T1000 (cell line): ENCODE data around the gene CREM.

Source experiments
- DNase-seq: peaks from one replicate; lab custom pipeline; 2025; ENCODE audit warnings: mixed read lengths; lab: John Stamatoyannopoulos, UW

CREM gene

GRCh38 chr10:35219891-35220890 is 93.5 kb downstream of the CREM start:
- DNase-seq = no peak

DNA sequence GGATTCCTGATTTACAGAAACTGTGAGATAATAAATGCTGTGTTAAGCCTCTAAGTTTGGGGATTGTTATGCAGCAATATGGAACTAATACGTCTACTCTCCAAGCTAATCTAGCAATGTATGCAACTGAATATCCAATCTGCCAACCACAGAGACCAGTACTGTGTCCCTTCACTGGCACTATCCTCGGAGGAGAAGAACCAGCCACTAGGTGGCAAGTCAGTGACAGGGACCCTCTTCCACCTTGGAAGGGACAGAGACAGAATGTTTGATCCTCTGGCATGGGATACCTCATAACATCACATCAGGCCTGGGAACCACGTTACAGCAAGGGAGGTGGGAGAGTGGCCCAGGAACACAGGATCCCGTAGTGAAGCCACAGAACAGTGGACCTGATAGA is 96.4 kb downstream of the CREM start:
- no peak for DNase-seq

DNA sequence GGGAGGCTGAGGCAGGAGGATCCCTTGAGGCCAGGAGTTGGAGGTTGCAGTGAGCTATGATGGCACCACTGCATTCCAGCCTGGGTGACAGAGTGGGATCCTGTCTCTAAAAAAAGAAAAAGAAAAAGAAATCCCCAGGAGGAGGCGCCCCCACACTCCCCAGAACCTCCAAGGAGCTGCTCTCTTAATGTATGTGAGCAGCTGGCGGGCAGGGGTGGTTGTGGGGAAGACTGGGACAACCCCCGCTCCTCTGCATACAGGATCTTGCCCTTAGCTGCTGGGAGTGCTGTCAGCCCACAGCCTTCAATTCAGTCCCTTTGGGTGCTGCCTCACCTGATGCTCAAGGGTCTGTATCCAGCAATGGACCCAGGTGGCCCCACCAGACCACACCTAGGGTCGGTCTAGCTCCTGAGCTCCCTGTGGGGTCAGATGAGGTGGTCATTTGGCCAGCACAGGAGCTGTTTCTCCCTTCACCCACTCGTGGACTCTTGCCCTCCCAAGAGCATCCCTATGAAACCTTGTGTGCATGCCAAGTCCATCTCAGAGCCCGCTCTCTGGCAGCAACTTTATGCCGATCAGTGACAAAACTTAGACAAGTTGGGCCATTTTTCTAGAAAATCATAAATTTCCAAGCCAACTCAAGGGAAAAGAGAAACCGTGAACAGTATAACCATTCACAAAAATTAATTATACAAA is 97.5 kb downstream of the CREM start:
- DNase-seq = no peak

DNA sequence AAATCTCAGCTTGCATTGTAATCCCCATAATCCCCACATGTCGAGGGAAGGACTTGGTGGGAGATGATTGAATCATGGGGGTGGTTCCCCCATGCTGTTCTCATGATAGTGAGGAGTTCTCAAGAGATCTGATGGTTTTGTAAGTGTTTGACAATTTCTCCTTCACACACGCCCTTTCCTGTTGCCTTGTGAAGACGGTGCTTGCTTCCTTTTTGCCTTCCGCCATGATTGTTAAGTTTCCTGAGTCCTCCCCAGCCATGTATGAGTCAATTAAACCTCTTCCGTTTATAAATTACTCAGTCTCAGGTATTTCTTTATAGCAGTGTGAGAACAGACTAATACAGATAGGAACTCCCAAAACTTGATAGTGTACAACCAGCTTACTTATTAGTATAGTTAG is 98.6 kb downstream of the CREM start:
- DNase-seq = no peak

GRCh38 chr10:35226507-35226906 is 99.9 kb downstream of the CREM start:
- no peak for DNase-seq

- no peak for DNase-seq
These were observed 101.4 kb downstream of the CREM start for GRCh38 chr10:35228058-35228457.

- no peak for DNase-seq
These were observed 105.0 kb downstream of the CREM start for GRCh38 chr10:35231646-35232045.

DNA sequence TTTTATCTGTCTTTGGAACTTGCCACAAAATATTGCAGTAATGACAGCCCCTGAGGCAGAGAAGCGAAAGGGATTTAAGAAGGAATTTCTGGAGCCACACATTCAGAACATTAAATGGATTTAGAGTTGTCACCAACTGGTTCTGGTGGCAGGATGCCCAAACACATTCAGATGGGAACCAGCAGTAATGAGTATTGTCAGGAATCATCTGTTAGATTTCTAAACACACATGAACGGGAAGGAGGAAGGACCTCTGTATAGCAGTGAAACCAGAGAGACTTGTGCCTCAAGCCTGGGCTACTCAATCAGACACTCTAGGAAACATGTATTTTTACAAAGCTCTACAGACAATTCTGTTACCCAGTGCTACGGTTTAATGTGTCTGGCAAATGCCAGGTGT is 105.9 kb downstream of the CREM start:
- no peak for DNase-seq

- DNase-seq = no peak
These were observed 107.4 kb downstream of the CREM start for GRCh38 chr10:35234073-35234472.

DNA sequence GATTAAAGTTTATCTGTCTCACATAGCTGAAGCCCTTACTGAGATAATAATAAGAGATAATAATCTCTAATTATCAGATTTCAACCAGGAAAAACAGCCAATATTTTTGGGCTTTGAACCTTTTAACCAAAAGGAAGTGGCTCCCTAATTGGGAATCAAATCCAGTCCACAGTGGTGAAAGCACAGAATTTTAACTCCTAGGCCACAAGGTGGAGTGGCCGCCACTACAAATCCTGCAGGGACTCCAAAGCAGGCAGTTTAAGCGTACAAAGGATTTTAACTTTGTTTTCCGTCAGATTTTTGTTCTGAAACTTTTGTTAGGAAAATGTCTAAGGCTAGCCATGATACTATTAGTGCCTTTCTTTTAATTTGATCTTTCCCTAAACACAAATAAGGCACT is 110.1 kb downstream of the CREM start:
- peak; percentile 42 for DNase-seq

- DNase-seq = peak; percentile 40
These were observed 111.3 kb downstream of the CREM start for GRCh38 chr10:35237766-35238512.

DNA sequence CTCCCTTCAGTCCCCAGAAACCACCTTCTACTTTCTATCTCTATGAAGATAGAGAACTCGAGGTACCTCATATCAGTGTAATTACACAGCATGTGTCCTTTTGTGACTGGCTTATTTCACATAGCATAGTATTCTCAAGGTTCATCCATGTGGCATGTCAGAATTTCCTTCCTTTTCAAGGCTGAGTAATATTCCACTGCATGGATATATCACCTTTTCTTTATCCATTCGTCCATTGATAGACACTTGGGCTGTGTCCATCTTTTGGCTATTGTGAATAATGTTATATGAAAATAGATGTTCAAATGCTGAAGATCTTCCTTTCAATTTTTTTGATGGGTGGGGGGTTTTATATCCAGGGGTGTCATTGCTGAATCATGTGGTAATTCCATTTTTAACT is 117.9 kb downstream of the CREM start:
- no peak for DNase-seq

- DNase-seq = no peak
These were observed 120.2 kb downstream of the CREM start for GRCh38 chr10:35246770-35247343.

DNA sequence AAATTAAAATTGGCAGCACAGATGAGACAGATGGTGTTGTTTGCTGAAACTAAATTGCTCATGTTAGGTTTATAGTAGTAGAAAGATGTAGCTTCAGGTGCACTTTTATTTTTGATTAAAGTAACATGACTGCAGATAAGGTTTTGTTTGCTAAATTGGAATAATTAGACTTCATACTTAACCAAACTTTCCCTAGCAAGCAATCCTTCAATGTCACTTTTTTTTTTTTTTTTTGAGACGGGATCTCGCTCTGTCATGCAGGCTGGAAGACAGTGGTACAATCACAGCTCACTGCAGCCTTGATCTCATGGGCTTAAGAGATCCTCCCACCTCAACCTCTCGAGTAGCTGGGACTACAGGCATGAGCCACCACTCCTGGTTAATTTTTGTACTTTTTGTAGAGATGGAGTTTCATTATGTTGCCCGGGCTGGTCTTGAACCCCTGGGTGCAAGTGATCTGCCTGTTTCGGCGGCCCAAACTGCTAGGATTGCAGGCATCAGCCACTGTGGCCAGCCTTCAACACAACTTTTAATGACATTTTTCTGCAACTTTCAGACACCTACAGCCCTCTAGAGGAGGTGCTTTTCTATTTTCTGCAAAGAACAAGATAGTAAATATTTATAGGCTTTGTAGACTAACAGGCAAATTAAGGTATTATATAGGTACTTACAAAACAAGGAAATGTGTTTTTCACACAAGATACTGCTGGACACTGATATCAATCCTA is 124.9 kb downstream of the CREM start:
- no peak for DNase-seq

DNA sequence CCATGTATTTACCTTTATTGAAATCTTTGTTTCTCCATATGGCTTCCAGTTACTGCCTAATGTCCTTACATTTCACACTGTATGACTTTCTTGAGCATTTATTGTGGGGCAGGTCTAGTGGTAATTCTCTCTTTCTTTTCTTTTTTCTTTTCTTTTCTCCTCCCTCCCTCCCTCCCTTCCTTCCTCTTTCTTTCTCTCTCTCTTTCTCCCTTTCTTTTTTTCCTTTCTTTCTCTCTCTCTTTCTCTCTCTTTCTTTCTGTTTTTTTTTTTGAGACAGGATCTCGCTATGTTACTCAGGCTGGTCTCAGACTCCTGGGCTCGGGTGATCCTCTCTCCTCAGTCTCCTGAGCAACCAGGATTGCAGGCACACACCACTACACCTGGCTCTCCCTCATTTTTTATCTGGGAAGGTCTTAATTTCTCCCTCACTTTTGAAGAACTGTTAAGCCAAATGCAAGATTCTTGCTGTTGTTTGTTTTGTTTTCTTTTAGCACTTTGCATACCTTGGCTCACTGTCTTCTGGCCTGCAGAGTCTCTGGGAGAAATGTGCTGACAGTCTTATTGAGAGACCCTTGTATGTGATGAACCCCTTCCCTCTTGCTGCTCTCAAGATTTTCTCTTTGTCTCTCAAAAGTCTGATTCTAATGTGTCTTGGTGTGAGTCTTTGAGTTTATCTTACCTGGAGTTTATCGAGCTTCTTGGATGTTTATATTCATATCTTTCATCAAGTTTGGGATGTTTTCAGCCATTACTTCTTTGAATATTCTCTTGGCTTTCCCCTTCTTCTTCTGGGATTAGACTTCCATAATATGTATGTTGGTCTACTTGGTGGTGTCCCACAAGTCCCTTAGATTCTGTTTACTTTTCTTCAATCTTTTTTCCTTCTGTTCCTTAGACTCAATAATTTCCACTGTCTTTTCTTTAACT is 130.7 kb downstream of the CREM start:
- no peak for DNase-seq

DNA sequence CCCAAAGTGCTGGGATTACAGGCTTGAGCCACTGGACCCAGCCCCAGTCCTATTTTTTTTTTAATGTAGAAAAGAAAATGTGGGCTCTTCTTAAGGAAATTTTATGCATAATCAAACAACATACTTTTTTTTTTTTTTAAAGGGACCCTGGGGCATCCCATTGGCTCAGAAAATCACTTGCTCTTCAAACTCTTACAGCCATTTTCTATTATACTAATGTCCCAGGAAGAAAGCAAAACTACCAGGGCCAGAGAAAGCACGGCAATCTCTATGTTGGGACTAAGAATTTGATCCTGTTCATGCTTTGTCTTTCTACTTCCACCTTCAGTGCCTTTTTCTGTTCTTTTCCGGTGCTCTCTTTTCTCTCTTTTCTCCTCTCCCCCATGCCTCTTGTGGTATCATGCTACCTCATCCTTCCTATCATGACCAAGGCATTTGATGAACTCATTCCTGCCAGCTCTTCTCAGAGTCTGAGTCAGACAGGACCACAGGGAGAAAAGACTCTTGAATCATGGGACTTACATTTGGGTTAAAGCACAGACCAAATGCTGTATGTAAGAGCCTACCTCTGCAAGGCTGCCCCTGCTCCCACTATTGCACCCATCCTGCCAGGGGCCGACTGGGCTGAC is 133.2 kb downstream of the CREM start:
- DNase-seq = peak; percentile 42

- no peak for DNase-seq
These were observed 135.8 kb downstream of the CREM start for GRCh38 chr10:35262436-35262835.
